Transverse colon (tissue), 4 donors: ENCODE measurements around the gene RER1.

ENCODE experiments used
- CTCF ChIP-seq, 5 experiments: fragments of 200-600 bp in 3 of 5; fragments of 450-650 bp in 2 of 5; sonication (generic) in 3 of 5; IDR thresholded peaks; 1 replicate in 2 of 5; 2 replicates in 3 of 5; pipeline ENCODE4 v1.5.1; 2016 to 2017; ENCODE audit warnings: antibody characterized with exemption in 5 of 5, inconsistent platforms in 3 of 5, mild to moderate bottlenecking in 2 of 5, moderate library complexity in 1 of 5
- EP300 ChIP-seq: sonication (generic); formaldehyde crosslinking; IDR thresholded peaks from one replicate; pipeline ENCODE4 v1.6.1; 2017; ENCODE audit warnings: antibody characterized with exemption, low read depth
- POLR2AphosphoS5 ChIP-seq, 3 donors: sonication (generic); formaldehyde crosslinking; IDR thresholded peaks; one replicate each; pipeline ENCODE4 v1.6.1; 2016; ENCODE audit warnings: antibody characterized with exemption in 3 of 3

- no peak for TF ChIP-seq CTCF (IDR thresholded peaks at IDR 0.05)
- TF ChIP-seq EP300 = no peak
- no peak for TF ChIP-seq POLR2AphosphoS5 (IDR thresholded peaks at IDR 0.05)
Measured at GRCh38 chr1:2396476-2396875, 4.8 kb downstream of the RER1 start.
